Neural cell (in vitro differentiated cells): Measurements from ENCODE around the gene TDRKH. TPM values are rescaled to one million over a fixed set of nuclear protein-coding genes. Genes with fewer than 3 reads are reported as not detected.

Source experiments
- H2AFZ ChIP-seq: fragments of 200-600, 300-800 bp; sonication (generic), shearing (Covaris generic); 2 replicates; pipeline ENCODE4 v1.6.0; 2014; ENCODE audit warnings: low read depth, mild to moderate bottlenecking, antibody characterized with exemption, low read length, moderate library complexity
- H3F3A ChIP-seq: fragments of 200-600 bp; shearing (Covaris generic); 2 replicates; pipeline ENCODE4 v1.6.1; 2016; ENCODE audit warnings: mild to moderate bottlenecking, moderate library complexity, mixed read lengths, antibody characterized with exemption, low read length; ENCODE audit not compliant: insufficient read depth, poor library complexity, severe bottlenecking
- H3K27ac ChIP-seq: fragments of 200-600, 300-800 bp; sonication (generic), shearing (Covaris generic); 2 replicates; pipeline ENCODE4 v1.5.1; 2014; ENCODE audit warnings: mild to moderate bottlenecking, low read length, moderate library complexity
- H3K27me3 ChIP-seq: fragments of 300-800, 200-600 bp; sonication (generic), shearing (Covaris generic); 2 replicates; pipeline ENCODE4 v1.6.0; 2014; ENCODE audit warnings: mild to moderate bottlenecking, low read depth, low read length, moderate library complexity; ENCODE audit not compliant: insufficient read depth
- H3K36me3 ChIP-seq: fragments of 300-800, 200-600 bp; sonication (generic), shearing (Covaris generic); 2 replicates; pipeline ENCODE4 v1.5.1; 2014; ENCODE audit warnings: mild to moderate bottlenecking, antibody characterized with exemption, low read length, moderate library complexity; ENCODE audit not compliant: insufficient read depth
- H3K4me2 ChIP-seq: fragments of 300-800, 200-600 bp; sonication (generic), shearing (Covaris generic); 2 replicates; pipeline ENCODE4 v1.6.0; 2014; ENCODE audit warnings: mild to moderate bottlenecking, low read length
- H3K4me3 ChIP-seq: fragments of 300-800, 200-600 bp; sonication (generic), shearing (Covaris generic); 2 replicates; pipeline ENCODE4 v1.5.1; 2014; ENCODE audit warnings: mild to moderate bottlenecking, low read length, moderate library complexity
- H3K79me2 ChIP-seq: fragments of 200-600 bp; shearing (Covaris generic); replicated peaks from 2 replicates; pipeline ENCODE4 v1.6.0; 2014; ENCODE audit warnings: mild to moderate bottlenecking, low read length, moderate library complexity; ENCODE audit not compliant: insufficient read depth
- H3K9ac ChIP-seq: fragments of 300-800, 200-600 bp; sonication (generic), shearing (Covaris generic); 2 replicates; pipeline ENCODE4 v1.6.1; 2016; ENCODE audit warnings: mild to moderate bottlenecking, low read length, mixed read lengths
- H3K9me2 ChIP-seq: fragments of 200-600 bp; shearing (Covaris generic); 2 replicates; pipeline ENCODE4 v1.6.1; 2016; ENCODE audit warnings: mild to moderate bottlenecking, low read length, mixed read lengths; ENCODE audit not compliant: insufficient read depth
- H3K9me3 ChIP-seq: fragments of 200-600, 300-800 bp; sonication (generic), shearing (Covaris generic); 2 replicates; pipeline ENCODE4 v1.6.1; 2016; ENCODE audit warnings: mild to moderate bottlenecking, mixed run types, low read length, moderate library complexity, mixed read lengths
- H4K20me1 ChIP-seq: fragments of 200-600 bp; shearing (Covaris generic); 2 replicates; pipeline ENCODE4 v1.6.1; 2016; ENCODE audit warnings: mild to moderate bottlenecking, mixed run types; ENCODE audit not compliant: insufficient read depth
- EP300 ChIP-seq: fragments of 450-650 bp; conservative IDR thresholded peaks from 2 replicates; pipeline ENCODE4 v1.6.1; 2014; ENCODE audit warnings: antibody characterized with exemption, mild to moderate bottlenecking, moderate library complexity; ENCODE audit not compliant: poor library complexity, severe bottlenecking
- EZH2 ChIP-seq: fragments of 200-600, 300-800 bp; shearing (Covaris generic), sonication (generic); IDR thresholded peaks from 2 replicates; pipeline ENCODE4 v1.6.1; 2014; ENCODE audit warnings: antibody characterized with exemption, low read length, borderline replicate concordance, mild to moderate bottlenecking; ENCODE audit not compliant: insufficient read depth, poor library complexity, severe bottlenecking
- MXI1 ChIP-seq: fragments of 450-650 bp; conservative IDR thresholded peaks from 2 replicates; pipeline ENCODE4 v1.6.1; 2014; ENCODE audit warnings: antibody characterized with exemption, mild to moderate bottlenecking; ENCODE audit not compliant: poor library complexity, severe bottlenecking
- RAD21 ChIP-seq: fragments of 450-650 bp; conservative IDR thresholded peaks from 2 replicates; pipeline ENCODE4 v1.6.1; 2014; ENCODE audit warnings: antibody characterized with exemption, mild to moderate bottlenecking, moderate library complexity
- SMC3 ChIP-seq: fragments of 450-650 bp; conservative IDR thresholded peaks from 2 replicates; pipeline ENCODE4 v1.6.1; 2014; ENCODE audit warnings: antibody characterized with exemption, mild to moderate bottlenecking, moderate library complexity; ENCODE audit not compliant: poor library complexity
- TAF1 ChIP-seq: IDR thresholded peaks from 2 replicates; pipeline ENCODE4 v1.6.1; 2012; ENCODE audit warnings: low read depth
- polyA plus RNA-seq: library from polyadenylated mRNA; depleted of rRNA; stranded (reverse); fragments of >200 nt; gene quantifications from 2 replicates; pipeline ENCODE4 v1.2.3, GENCODE V29; 2014
- TF ChIP-seq, protein P1 (sequence below): fragments of 450-650 bp; IDR thresholded peaks from 2 replicates; pipeline ENCODE4 v1.5.1; 2014; ENCODE audit warnings: antibody characterized with exemption, mild to moderate bottlenecking, moderate library complexity; ENCODE audit not compliant: poor library complexity, severe bottlenecking
- TF ChIP-seq, protein P2 (sequence below): IDR thresholded peaks from 2 replicates; pipeline ENCODE4 v1.6.1; 2012; ENCODE audit warnings: borderline replicate concordance

TDRKH gene
- polyA plus RNA-seq, 1 donor from 2014 or later: 19.5 TPM

- no peaks in the 10 kb centered on the region for H3K9me3 ChIP-seq
- no peaks in the 10 kb centered on the region for H4K20me1 ChIP-seq
- TF ChIP-seq, protein P1, sequence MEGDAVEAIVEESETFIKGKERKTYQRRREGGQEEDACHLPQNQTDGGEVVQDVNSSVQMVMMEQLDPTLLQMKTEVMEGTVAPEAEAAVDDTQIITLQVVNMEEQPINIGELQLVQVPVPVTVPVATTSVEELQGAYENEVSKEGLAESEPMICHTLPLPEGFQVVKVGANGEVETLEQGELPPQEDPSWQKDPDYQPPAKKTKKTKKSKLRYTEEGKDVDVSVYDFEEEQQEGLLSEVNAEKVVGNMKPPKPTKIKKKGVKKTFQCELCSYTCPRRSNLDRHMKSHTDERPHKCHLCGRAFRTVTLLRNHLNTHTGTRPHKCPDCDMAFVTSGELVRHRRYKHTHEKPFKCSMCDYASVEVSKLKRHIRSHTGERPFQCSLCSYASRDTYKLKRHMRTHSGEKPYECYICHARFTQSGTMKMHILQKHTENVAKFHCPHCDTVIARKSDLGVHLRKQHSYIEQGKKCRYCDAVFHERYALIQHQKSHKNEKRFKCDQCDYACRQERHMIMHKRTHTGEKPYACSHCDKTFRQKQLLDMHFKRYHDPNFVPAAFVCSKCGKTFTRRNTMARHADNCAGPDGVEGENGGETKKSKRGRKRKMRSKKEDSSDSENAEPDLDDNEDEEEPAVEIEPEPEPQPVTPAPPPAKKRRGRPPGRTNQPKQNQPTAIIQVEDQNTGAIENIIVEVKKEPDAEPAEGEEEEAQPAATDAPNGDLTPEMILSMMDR: no peak
- TF ChIP-seq EP300: no peak
- H3K9me2 ChIP-seq: no peaks in the 10 kb centered on the region
- no peaks in the 10 kb centered on the region for H3K79me2 ChIP-seq
- no peak overlapping the region for H3K9ac ChIP-seq
- H3K4me3 ChIP-seq: no peak overlapping the region
- H3K27me3 ChIP-seq: no peaks in the 10 kb centered on the region
- no peak overlapping the region for H3K4me2 ChIP-seq
- no peaks in the 10 kb centered on the region for H3K36me3 ChIP-seq
- no peak overlapping the region for H3K27ac ChIP-seq
- no peaks in the 10 kb centered on the region for H3F3A ChIP-seq
- H2AFZ ChIP-seq: no peak overlapping the region
These were observed 11.1 kb upstream of the TDRKH start for GRCh38 chr1:151801310-151801820.

GRCh38 chr1:151800830-151801229, 10.5 kb upstream of the TDRKH start:
- H3K9ac ChIP-seq: no peak overlapping the region
- no peaks in the 10 kb centered on the region for H3F3A ChIP-seq
- no peaks in the 10 kb centered on the region for H3K9me3 ChIP-seq
- H3K9me2 ChIP-seq: no peaks in the 10 kb centered on the region
- no peak overlapping the region for H3K4me3 ChIP-seq
- H3K36me3 ChIP-seq: no peaks in the 10 kb centered on the region
- no peak overlapping the region for H3K27ac ChIP-seq
- no peak overlapping the region for H3K4me2 ChIP-seq
- TF ChIP-seq EP300 (no peak), TAF1 (no peak), EZH2 (no peak), RAD21 (no peak), MXI1 (no peak), SMC3 (no peak)
- TF ChIP-seq, protein P2, sequence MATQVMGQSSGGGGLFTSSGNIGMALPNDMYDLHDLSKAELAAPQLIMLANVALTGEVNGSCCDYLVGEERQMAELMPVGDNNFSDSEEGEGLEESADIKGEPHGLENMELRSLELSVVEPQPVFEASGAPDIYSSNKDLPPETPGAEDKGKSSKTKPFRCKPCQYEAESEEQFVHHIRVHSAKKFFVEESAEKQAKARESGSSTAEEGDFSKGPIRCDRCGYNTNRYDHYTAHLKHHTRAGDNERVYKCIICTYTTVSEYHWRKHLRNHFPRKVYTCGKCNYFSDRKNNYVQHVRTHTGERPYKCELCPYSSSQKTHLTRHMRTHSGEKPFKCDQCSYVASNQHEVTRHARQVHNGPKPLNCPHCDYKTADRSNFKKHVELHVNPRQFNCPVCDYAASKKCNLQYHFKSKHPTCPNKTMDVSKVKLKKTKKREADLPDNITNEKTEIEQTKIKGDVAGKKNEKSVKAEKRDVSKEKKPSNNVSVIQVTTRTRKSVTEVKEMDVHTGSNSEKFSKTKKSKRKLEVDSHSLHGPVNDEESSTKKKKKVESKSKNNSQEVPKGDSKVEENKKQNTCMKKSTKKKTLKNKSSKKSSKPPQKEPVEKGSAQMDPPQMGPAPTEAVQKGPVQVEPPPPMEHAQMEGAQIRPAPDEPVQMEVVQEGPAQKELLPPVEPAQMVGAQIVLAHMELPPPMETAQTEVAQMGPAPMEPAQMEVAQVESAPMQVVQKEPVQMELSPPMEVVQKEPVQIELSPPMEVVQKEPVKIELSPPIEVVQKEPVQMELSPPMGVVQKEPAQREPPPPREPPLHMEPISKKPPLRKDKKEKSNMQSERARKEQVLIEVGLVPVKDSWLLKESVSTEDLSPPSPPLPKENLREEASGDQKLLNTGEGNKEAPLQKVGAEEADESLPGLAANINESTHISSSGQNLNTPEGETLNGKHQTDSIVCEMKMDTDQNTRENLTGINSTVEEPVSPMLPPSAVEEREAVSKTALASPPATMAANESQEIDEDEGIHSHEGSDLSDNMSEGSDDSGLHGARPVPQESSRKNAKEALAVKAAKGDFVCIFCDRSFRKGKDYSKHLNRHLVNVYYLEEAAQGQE: no peak
- no peak overlapping the region for H2AFZ ChIP-seq
- H3K79me2 ChIP-seq: no peaks in the 10 kb centered on the region
- H4K20me1 ChIP-seq: no peaks in the 10 kb centered on the region
- H3K27me3 ChIP-seq: no peaks in the 10 kb centered on the region
